Parathyroid adenoma (tissue), 2 donors: ENCODE measurements around the gene DDX27.

Experiments used
- H2AFZ ChIP-seq: fragments of 300-600 bp; sonication (generic); one replicate; pipeline ENCODE4 v1.7.0; 2017; ENCODE audit warnings: antibody characterized with exemption, mild to moderate bottlenecking
- H3K27ac ChIP-seq: fragments of 300-600 bp; sonication (generic); one replicate; pipeline ENCODE4 v1.7.0; 2017
- H3K27me3 ChIP-seq: fragments of 300-600 bp; sonication (generic); one replicate; pipeline ENCODE4 v1.7.0; 2017; ENCODE audit warnings: low read length; ENCODE audit not compliant: control insufficient read depth, insufficient read depth
- H3K36me3 ChIP-seq: fragments of 300-600 bp; sonication (generic); one replicate; pipeline ENCODE4 v1.7.0; 2017; ENCODE audit warnings: low read length; ENCODE audit not compliant: control insufficient read depth, insufficient read depth
- H3K4me1 ChIP-seq: fragments of 300-600 bp; sonication (generic); one replicate; pipeline ENCODE4 v1.7.0; 2017; ENCODE audit warnings: control low read depth
- H3K4me2 ChIP-seq: fragments of 300-600 bp; sonication (generic); one replicate; pipeline ENCODE4 v1.7.0; 2017; ENCODE audit warnings: low read length
- H3K4me3 ChIP-seq: fragments of 300-600 bp; sonication (generic); one replicate; pipeline ENCODE4 v1.7.0; 2017; ENCODE audit warnings: low read depth, low read length
- H3K79me2 ChIP-seq: fragments of 300-600 bp; sonication (generic); one replicate; pipeline ENCODE4 v1.7.0; 2017; ENCODE audit warnings: control low read depth
- H3K9ac ChIP-seq: fragments of 300-600 bp; sonication (generic); one replicate; pipeline ENCODE4 v1.7.0; 2017; ENCODE audit warnings: mild to moderate bottlenecking
- H3K9me3 ChIP-seq: fragments of 300-600 bp; sonication (generic); one replicate; pipeline ENCODE4 v1.7.0; 2017; ENCODE audit warnings: low read length; ENCODE audit not compliant: control insufficient read depth
- TF ChIP-seq, protein P1 (sequence below): fragments of 300-600 bp; sonication (generic); IDR thresholded peaks from one replicate; pipeline ENCODE4 v1.7.0; 2017; ENCODE audit warnings: antibody characterized with exemption, mild to moderate bottlenecking
- donor health status: primary hyperparathyroidism.

Gene DDX27

DNA sequence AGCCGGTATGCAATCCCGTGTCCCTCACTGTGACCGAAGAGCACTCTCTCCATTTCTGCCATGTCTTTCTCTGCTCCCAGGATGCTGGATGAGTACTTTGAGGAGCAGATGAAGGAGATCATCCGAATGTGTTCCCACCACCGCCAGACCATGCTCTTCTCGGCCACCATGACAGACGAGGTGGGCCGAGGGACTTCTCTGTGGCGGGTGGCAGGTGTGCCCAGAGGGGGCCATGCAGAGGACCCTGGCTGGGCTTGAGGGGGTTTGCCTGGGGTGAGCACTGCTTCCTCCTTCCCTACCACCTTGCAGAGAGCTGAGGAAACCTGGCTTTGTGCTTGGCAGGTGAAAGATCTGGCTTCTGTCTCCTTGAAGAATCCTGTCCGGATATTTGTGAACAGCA, 14.0 kb downstream of the DDX27 start:
- TF ChIP-seq, protein P1, sequence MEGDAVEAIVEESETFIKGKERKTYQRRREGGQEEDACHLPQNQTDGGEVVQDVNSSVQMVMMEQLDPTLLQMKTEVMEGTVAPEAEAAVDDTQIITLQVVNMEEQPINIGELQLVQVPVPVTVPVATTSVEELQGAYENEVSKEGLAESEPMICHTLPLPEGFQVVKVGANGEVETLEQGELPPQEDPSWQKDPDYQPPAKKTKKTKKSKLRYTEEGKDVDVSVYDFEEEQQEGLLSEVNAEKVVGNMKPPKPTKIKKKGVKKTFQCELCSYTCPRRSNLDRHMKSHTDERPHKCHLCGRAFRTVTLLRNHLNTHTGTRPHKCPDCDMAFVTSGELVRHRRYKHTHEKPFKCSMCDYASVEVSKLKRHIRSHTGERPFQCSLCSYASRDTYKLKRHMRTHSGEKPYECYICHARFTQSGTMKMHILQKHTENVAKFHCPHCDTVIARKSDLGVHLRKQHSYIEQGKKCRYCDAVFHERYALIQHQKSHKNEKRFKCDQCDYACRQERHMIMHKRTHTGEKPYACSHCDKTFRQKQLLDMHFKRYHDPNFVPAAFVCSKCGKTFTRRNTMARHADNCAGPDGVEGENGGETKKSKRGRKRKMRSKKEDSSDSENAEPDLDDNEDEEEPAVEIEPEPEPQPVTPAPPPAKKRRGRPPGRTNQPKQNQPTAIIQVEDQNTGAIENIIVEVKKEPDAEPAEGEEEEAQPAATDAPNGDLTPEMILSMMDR: no peak
- H3K79me2 ChIP-seq: peaks cover 2% of the 10 kb centered on the region

DNA sequence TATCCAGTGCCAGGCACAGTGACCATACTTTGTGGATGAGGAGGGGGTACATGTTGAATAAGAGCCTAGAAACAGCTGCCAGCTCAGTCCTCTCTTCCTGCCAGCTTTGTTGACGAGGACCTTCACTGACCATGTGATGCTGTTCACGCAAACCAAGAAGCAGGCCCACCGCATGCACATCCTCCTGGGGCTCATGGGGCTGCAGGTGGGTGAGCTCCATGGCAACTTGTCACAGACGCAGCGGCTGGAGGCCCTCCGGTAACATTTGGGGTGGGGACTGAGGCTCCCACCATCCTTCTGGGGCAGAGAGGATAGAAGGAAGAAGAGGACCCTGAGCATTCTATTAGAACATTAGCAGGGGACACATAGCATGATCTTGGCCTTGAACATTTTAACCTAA, 15.6 kb downstream of the DDX27 start:
- Histone ChIP-seq H3K4me1 (no peaks in the 10 kb centered on the region), H3K4me2 (no peak overlapping the region)

More for the DNA sequence above, 14.0 kb downstream of the DDX27 start:
- H3K36me3 ChIP-seq: no peaks in the 10 kb centered on the region
- H3K4me2 ChIP-seq: no peak overlapping the region
- H3K9me3 ChIP-seq: no peaks in the 10 kb centered on the region
- H3K4me3 ChIP-seq: no peak overlapping the region
- H3K27ac ChIP-seq: no peak overlapping the region
- H2AFZ ChIP-seq: no peak overlapping the region
- no peak overlapping the region for H3K9ac ChIP-seq
- H3K27me3 ChIP-seq: no peaks in the 10 kb centered on the region
- H3K4me1 ChIP-seq: no peaks in the 10 kb centered on the region

DNA sequence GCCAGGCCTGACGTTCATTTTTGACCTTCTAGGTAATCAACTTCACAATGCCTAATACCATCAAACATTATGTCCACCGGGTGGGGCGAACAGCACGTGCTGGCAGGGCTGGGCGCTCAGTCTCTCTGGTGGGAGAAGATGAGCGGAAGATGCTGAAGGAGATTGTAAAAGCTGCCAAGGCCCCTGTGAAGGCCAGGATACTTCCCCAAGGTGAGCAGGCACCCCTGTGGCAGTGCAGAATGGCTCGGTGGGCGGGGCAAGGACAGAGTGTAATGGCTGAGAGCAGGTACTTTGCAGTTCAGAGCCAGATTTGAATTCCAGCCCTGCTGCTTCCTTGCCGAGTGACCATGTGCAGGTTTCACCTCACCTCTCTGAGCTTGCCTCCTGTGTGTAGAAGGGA, 17.1 kb downstream of the DDX27 start:
- no peak overlapping the region for H3K4me2 ChIP-seq
- H3K9me3 ChIP-seq: no peaks in the 10 kb centered on the region
- no peaks in the 10 kb centered on the region for H3K4me1 ChIP-seq
- no peak overlapping the region for H3K27ac ChIP-seq
- no peak overlapping the region for H3K4me3 ChIP-seq
- no peaks in the 10 kb centered on the region for H3K27me3 ChIP-seq
- TF ChIP-seq, protein P1: no peak
- no peak overlapping the region for H2AFZ ChIP-seq
- H3K79me2 ChIP-seq: peaks cover 2% of the 10 kb centered on the region
- no peaks in the 10 kb centered on the region for H3K36me3 ChIP-seq
- H3K9ac ChIP-seq: no peak overlapping the region

More for the DNA sequence above, 15.6 kb downstream of the DDX27 start:
- Histone ChIP-seq H3K4me3 (no peak overlapping the region), H2AFZ (no peak overlapping the region), H3K9me3 (no peaks in the 10 kb centered on the region), H3K27ac (no peak overlapping the region), H3K79me2 (peaks cover 2% of the 10 kb centered on the region), H3K9ac (no peak overlapping the region), H3K27me3 (no peaks in the 10 kb centered on the region), H3K36me3 (no peaks in the 10 kb centered on the region)
- TF ChIP-seq, protein P1: no peak

DNA sequence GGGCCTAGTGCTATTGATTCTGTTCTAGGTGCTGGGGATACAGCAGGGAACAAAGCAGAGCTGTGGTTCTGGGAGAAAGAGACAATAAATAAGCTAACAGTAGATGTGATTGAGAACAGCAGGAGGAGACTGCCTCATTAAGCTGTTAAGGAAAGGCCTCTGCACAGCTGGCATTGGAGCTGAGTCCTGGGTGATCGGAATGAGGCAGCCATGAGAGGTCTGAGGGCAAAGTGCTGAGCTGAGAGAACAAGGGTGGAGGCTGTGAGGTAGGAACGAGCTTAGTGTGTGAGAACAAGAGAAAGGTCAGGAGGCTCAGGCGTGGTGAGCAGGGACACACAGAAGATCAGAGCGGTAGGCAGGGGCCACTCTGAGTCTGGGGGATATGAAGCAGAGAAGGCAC, 18.3 kb downstream of the DDX27 start:
- Histone ChIP-seq H3K9ac (no peak overlapping the region), H3K27ac (no peak overlapping the region), H2AFZ (no peak overlapping the region), H3K9me3 (no peaks in the 10 kb centered on the region), H3K36me3 (no peaks in the 10 kb centered on the region), H3K79me2 (peaks cover 2% of the 10 kb centered on the region), H3K4me3 (no peak overlapping the region), H3K4me2 (no peak overlapping the region), H3K4me1 (no peaks in the 10 kb centered on the region), H3K27me3 (no peaks in the 10 kb centered on the region)
- TF ChIP-seq, protein P1: no peak

DNA sequence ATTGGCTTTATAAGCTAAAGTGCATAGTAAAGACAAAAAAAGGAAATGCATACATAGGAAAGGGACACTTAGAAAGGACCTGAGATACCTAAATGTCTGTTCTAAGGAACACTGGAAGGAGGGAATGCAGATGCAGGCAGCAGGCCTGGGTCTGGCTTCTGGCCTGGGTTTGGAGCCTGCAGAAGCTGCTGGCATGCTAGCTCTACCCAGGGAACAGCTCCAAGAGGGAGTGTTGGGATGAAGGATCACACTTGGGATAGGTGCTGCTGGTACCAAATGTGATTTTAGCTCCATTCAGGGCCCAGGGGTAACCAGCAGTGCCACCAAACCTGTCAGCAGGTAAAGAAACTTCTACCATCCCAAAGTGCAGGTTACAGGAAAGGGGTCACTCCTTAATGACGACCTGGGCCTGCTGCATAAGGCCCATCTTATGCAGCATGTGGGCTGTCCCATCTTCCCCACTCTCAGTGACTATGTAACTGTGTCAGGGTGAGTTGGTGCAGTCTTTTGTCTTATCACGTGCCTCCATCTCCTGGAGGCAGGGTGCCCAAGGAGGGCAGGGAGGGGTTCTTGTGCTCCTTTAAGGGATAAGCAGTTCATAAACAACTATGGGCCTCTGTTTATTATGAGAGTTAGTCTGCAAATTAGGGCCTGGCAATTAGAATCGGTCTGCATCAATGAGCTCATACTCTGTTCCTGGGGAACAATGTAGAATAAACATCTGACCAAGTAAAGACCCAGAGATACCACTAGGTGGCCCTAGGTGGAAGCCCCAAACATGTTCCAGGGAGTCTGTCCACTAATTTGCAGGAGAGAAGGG, 26.9 kb downstream of the DDX27 start:
- H3K27me3 ChIP-seq: no peaks in the 10 kb centered on the region
- no peak overlapping the region for H3K9ac ChIP-seq
- no peak overlapping the region for H3K27ac ChIP-seq
- no peaks in the 10 kb centered on the region for H3K4me1 ChIP-seq
- H3K9me3 ChIP-seq: no peaks in the 10 kb centered on the region
- TF ChIP-seq, protein P1: peak; percentile 59
- no peaks in the 10 kb centered on the region for H3K36me3 ChIP-seq
- no peaks in the 10 kb centered on the region for H3K79me2 ChIP-seq
- no peak overlapping the region for H3K4me2 ChIP-seq
- no peak overlapping the region for H3K4me3 ChIP-seq
- no peak overlapping the region for H2AFZ ChIP-seq
